Dermis microvascular lymphatic vessel endothelial cell (primary cell): Measurements from ENCODE around the gene BOLL. TPM values are rescaled to one million over a fixed set of nuclear protein-coding genes. Genes with fewer than 3 reads are reported as not detected.
"Not testable (repeated sequence)": the region's sequence is repeated elsewhere in the genome, so short reads cannot be mapped to it uniquely, and the experiment has no call there.

Experiments
- DNase-seq, 2 donors: peaks; one replicate each; pipeline versions ENCODE4 v3.0.0 to v3.0.0-alpha.2; 2010; ENCODE audit warnings: low read depth in 2 of 2
- total RNA-seq: library from RNA; depleted of rRNA; stranded (reverse); fragments of >200 nt; gene quantifications from 2 replicates; pipeline ENCODE4 v1.2.1, GENCODE V29; 2014

The BOLL gene
- total RNA-seq, 1 donor from 2014 or later: not detected

DNA sequence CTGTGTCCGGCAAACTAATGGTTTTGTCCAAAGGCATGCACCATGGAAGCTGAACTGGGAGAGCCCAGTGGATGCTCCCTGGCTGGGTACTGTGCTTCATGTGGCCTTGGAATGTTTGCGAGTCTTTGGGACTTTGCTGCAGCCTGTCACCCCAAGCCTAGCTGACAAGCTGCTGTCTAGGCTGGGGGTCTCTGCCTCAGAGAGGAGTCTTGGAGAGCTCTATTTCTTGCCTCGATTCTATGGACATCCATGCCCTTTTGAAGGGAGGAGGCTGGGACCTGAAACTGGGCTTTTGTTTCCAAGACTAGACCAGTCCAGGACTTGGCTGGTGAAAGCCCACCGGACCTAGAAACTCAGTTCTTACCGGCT is 78.3 kb downstream of the BOLL start:
- peak in 1 of 2 donors; percentile 2 for DNase-seq

DNA sequence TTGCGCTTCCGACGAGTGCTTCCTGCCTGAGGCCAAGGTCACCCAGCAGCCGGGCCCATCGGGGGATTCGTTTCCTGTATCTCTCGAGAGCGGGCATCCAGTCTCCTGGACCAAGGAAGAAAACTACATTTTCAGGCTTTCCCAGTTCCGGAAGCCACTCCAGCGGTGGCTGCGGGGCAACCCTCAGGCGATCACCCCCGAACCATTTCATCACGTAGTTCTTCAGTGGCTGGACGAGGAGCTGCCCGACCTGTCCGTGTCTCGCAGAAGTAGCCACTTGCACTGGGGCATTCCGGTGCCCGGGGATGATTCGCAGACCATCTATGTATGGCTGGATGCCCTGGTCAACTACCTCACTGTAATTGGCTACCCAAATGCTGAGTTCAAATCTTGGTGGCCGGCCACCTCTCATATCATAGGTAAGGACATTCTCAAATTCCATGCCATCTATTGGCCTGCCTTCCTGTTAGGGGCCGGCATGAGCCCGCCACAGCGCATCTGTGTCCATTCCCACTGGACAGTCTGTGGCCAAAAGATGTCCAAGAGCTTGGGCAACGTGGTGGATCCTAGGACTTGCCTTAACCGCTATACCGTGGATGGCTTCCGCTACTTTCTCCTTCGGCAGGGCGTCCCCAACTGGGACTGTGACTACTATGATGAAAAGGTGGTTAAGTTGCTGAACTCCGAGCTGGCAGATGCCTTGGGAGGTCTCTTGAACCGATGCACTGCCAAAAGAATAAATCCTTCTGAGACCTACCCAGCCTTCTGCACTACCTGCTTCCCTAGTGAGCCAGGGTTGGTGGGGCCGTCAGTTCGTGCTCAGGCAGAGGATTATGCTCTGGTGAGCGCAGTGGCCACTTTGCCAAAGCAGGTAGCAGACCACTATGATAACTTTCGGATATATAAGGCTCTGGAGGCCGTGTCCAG is 78.9 kb downstream of the BOLL start:
- peak in 1 of 2 donors; percentile 72 for DNase-seq

GRCh38 chr2:197705121-197705911 is 79.8 kb downstream of the BOLL start, which contains the start of gene MARS2:
MARS2 (plus strand) TSS chr2:197705369; CDS start chr2:197705406, 37 bp downstream.
- DNase-seq: peak; percentile 81 to 94

DNA sequence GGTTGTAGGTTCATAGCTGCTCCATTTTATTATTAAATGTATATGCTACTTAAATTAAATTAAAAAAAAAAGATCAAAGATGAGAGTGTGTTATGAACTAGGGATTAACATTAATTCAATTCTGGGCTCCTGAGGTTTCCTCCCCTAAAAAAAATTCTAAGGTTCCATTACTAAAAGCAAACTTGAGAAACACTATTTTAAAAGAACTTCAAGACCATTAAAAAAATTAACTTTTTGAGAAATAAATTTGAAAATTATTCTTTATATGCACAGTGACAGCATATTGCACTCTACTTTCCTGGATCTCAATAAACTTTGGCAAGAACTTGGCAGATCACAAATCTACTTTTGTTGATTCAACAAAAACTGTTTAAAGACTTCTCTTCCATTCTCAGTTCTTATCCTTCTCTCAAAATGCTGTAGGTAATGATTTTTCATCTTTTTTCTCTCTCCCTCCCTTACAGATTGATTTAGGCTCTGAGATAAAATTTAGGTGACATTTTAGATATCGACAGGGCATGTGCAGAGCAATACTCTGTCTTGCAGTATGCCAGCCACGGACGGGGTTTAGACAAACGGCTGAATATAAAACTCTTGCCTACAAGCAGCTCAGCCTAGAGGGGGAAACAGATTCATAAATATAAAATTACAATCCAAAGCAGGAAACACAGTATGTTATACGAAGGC is 80.5 kb downstream of the BOLL start:
- DNase-seq: no peak

GRCh38 chr2:197700960-197701359 is 84.2 kb downstream of the BOLL start:
- DNase-seq: no peak

DNA sequence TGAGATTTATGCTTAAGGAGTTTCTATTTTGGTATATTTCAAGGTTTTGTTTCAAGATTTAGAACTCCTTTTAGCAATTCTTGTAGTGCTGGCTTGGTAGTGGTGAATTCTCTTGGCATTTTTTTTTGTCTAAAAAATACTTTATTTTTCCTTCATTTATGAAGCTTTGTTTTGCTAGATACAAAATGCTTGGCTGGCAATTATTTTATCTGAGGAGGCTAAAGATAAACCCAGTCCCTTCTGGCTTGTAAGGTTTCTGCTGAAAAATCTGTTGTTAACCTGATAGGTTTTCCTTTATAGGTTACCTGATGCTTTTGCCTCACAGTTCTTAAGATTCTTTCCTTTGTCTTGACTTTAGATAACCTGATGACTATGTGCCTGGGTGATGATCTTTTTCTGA is 85.4 kb downstream of the BOLL start:
- not testable (repeated sequence) for DNase-seq

DNA sequence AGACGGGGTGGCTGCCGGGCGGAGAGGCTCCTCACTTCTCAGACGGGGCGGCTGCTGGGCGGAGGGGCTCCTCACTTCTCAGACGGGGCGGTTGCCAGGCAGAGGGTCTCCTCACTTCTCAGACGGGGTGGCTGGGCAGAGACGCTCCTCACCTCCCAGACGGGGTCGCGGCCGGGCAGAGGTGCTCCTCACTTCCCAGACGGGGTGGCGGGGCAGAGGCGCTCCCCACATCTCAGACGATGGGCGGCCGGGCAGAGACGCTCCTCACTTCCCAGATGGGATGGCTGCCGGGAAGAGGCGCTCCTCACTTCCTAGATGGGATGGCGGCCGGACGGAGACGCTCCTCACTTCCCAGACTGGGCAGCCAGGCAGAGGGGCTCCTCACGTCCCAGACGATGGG is 88.5 kb downstream of the BOLL start:
- not testable (repeated sequence) for DNase-seq

- not testable (repeated sequence) for DNase-seq
These were observed 89.1 kb downstream of the BOLL start for GRCh38 chr2:197695971-197696370.

- DNase-seq: not testable (repeated sequence)
These were observed 89.9 kb downstream of the BOLL start for GRCh38 chr2:197695206-197695605.

- DNase-seq: peak; percentile 47 to 58
These were observed 107.6 kb downstream of the BOLL start for GRCh38 chr2:197677483-197677882.

GRCh38 chr2:197677056-197677455 is 108.1 kb downstream of the BOLL start:
- peak in 1 of 2 donors; percentile 2 for DNase-seq

Other genes starting within 250 kb of the BOLL start
- gene RFTN2, start 109.7 kb downstream of the BOLL start, total RNA-seq: 9.8 and 10.6 TPM in 2 replicates
- gene MARS2, start 80.0 kb downstream of the BOLL start, total RNA-seq: 4.1 and 6.8 TPM in 2 replicates
- gene PLCL1, start 19.3 kb upstream of the BOLL start, total RNA-seq: 0.76 and 1.0 TPM in 2 replicates